Limb (tissue), 2 donors: ENCODE data around the gene UBE2E1.

ENCODE experiments used
- DNase-seq, 2 donors: peaks; one replicate each; pipeline ENCODE4 v3.0.0-alpha.2; 2016; ENCODE audit errors: extremely low spot score in 2 of 2

Gene UBE2E1

DNA sequence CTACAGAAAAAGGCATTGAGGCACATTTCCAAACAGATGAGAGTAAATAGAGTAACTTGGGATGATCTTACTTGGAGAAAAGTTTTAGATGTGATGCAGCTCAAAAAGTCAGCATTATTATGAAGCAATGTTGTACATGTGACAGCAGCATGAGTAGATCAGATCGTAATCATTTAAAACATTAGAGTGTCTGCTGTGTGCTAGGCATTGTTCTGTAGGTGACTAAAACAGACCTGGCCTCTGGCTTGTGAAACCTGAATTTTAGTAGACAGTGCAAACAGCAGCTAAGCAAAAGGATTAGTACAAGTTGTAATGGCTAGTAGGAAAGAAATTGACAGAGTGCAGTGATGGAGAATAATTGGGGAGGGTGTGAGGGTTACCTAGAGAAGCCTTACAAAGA is 15.1 kb downstream of the UBE2E1 start:
- no peak for DNase-seq

DNA sequence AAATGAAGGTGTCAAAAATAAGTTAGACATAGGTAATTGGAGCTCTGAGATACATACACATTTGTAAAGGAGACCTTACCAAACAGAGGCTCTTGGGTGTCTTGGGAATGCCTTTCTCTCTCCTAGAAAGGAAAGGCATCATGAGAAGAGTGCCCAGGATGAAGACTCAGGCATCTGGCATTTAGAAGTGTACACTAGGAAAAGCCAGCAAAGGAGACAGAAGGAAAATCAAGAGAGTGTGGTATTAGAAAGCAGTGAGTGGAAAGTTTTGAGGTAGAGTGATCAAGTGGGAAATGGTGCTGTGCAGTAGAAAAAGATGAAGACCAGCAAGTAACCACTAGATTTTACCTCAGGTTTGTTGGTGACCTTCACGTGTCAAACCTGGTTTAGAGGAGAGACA is 16.1 kb downstream of the UBE2E1 start:
- no peak for DNase-seq

DNA sequence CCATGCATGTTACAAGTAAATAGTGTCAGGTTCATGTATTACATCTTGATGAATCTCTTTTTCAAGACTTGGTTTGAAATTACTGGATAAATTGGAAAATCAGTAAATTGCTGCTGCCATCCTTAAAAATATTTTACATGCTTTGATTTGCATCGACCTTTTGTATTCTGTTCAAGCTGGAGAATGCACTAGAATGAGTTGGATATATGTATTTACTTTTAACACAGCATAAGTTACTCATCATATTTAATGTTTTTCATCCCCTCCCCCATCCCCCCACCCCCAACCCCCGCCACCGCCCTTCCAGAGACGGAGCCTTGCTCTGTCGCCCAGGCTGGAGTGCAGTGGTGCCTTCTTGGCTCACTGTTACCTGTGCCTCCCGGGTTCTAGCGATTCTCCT is 16.8 kb downstream of the UBE2E1 start:
- DNase-seq = no peak

- DNase-seq = no peak
These were observed 17.9 kb downstream of the UBE2E1 start for GRCh38 chr3:23823620-23824019.

DNA sequence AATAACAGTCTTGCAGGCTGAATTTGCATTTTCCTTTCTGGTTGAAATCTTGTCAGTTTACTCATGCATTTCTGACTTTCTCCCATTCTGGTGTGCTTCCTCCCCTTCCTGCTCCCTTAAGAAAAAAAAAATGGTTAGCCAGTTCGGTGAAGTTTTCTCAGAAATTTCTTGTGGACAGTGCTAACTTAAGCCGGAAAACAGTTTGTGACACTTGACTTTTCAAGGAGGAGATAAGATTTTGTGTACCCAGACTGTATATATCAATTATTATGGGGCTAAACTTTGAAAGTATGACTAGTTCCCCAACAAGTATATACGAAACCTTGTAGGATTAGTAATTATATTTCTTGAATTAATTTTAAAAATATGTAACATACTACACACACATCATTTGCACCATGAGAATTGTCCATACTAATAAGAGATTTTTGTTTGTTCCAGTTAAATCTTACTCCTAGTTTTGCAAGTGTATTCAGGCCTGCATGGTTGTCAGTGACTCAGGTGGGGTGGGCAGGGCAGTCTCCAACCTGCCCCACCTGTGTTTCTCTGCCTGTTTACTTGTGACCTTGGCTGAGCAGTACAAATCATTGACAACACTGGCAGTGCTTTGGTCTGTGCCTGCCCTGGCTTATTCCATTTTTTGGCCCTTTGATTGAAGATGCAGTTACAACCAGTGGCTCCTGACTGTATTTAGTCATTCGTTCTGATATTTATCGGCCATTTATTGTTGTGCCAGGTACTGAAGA is 19.1 kb downstream of the UBE2E1 start:
- DNase-seq = no peak

DNA sequence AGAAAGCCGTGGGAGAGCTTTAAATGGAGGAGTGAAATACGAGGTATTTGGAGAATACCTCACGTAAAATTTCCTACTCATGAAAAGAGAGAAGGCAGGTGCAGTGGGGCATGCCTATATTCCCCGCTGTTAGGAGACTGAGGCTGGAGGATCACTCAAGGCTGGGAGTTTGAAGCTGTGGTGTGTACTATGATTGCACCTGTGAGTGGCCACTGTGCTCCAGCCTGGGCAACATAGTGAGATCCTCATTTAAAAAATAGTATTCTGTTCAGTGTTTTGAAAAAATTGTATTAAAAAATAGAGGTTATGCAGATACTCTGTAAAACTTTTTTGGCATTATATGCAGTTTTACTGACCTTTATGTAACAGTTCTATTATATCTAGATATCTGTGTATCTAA is 20.0 kb downstream of the UBE2E1 start:
- DNase-seq = no peak

GRCh38 chr3:23826382-23827064 is 20.8 kb downstream of the UBE2E1 start:
- DNase-seq = no peak

GRCh38 chr3:23829242-23829934 is 23.6 kb downstream of the UBE2E1 start:
- no peak for DNase-seq

GRCh38 chr3:23830869-23831484 is 25.2 kb downstream of the UBE2E1 start:
- no peak for DNase-seq

DNA sequence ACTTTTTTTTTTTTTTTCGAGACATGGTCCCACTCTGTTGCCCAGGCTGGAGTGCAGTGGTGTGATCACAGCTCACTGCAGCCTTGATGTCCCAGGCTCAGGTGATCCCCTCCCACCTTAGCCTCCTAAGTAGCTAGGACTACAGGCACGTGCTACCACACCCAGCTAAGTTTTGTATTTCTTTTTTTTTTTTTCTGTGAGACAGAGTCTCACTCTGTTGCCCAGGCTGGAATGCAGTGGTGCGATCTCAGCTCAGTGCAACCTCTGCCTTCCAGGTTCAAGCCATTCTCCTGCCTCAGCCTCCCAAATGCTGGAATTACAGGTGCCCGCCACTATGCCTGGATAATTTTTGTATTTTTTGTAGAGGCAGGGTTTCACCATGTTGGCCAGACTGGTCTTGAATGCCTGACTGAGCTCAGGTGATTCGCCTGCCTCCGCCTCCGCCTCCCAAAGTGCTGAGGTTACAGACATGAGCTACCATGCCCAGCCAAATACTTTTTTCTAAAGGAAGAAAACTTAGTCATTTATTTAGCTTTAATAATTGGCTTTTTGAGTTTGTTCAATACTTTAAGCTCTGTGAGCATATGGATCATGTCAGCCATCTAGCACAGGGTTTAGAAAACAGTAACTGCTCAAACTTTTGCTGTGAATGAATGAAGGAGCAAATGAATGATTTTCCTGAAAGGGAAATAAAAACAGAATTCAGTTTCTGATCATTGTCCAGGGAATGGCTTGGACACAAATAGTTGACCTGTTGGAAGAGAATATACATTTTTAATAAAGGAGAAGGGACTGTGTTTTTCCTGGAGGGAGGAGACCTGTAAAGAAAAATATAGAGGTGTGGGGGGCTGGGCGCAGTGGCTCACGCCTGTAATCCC is 26.0 kb downstream of the UBE2E1 start:
- no peak for DNase-seq

DNA sequence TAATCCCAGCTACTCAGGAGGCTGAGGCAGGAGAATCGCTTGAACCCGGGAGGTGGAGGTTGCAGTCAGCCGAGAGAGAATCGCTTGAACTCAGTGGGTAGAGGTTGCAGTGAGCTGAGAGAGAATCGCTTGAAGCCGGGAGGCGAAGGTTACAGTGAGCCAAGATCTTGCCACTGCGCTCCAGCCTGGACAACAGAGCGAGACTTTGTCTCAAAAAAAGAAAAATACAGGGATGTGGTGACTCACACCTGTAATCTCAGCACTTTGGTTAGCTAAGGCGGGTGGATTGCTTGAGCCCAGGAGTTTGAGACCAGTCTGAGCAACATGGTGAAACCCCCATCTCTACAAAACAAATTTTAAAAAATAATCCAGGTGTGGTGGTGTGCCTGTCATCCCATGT is 26.8 kb downstream of the UBE2E1 start:
- DNase-seq = no peak

GRCh38 chr3:23834082-23834870 is 28.5 kb downstream of the UBE2E1 start:
- DNase-seq = no peak

DNA sequence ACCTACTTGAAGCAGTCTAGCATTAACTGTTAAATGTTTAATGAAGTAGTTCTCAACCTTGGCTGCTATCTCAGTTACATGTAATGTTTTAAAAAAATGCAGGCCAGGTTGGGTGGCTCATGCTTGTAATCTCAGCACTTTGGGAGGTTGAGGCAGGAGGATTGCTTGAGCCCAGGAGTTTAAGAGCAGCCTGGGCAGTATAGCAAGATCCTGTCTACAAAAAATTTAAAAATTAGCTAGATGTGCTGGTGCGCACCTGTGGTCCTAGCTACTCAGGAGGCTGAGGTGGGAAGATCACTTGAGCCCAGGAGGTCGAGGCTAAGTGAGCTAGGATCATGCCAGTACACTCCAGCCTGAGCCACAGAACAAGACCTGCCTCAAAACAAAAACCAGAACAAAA is 29.3 kb downstream of the UBE2E1 start:
- DNase-seq = no peak

DNA sequence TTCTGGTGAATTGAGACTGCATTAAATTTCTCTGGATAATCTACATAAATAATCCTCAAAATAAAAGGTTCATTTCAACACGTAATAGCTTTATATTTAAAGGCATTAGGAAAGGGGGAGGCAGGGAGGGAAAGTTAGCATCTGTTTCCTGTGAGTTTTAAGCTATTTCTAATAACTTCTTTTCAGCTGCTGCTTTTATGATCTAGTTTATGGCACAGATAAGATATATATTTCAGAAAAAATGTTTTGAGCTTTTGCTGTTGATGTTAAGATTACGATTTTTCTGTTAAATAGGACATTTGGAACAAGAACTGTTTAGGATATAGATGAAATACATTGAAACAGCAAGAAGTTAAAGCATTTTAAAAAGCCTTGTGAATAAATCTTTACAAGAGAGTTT is 30.0 kb downstream of the UBE2E1 start:
- no peak for DNase-seq

- no peak for DNase-seq
These were observed 30.9 kb downstream of the UBE2E1 start for GRCh38 chr3:23836536-23837230.

GRCh38 chr3:23837286-23837685 is 31.5 kb downstream of the UBE2E1 start:
- no peak for DNase-seq

GRCh38 chr3:23837691-23838090 is 31.9 kb downstream of the UBE2E1 start:
- no peak for DNase-seq

DNA sequence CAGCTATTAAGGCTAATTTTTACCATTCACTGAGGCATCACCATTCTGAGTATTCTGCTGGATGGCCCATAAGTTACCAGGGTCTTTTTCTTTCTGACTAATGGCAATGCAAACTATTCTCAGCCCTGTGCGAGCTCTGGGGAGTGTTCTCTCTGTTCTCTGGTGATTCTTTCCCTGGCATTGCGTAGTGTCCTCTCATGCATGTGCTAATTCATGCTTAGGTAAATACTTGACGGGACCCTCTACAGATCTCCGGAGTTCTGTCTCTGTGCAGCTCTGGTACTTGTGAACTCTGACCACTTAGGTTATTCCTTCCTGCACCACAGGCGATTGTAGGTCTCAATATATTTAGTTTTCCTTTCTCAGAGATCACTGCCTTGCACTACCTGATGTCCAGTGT is 34.8 kb downstream of the UBE2E1 start:
- DNase-seq = no peak

DNA sequence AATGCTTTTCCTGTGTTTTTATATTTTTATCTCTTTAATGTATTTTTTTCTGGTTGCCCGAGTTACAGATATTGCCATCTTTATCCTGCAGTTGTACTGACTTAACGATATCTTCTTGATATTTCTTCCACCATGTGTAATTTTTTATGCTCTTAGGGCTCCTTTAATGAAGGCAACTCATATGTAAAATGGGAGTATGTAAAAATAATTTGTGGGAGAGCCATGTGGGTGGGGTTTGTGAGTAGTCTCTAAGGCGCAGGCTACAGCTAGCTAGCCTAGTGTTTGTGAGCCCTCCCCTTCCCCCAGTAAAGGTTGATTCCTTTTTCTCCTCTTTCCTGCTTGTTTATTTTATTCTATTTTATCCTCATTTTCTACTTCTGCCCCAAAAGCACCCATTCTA is 38.1 kb downstream of the UBE2E1 start:
- no peak for DNase-seq
